HG02884 (cell line): Measurements from ENCODE around the gene YIF1A.
"Not testable (repeated sequence)": the region's sequence is repeated elsewhere in the genome, so short reads cannot be mapped to it uniquely, and the experiment has no call there.

Source experiments
- ATAC-seq: cut with Tn5 transposase; IDR thresholded peaks from one replicate; pipeline ENCODE4 v1.9.1; 2021; ENCODE audit warnings: mild to moderate bottlenecking, moderate library complexity; ENCODE audit not compliant: unreplicated experiment

The YIF1A gene

DNA sequence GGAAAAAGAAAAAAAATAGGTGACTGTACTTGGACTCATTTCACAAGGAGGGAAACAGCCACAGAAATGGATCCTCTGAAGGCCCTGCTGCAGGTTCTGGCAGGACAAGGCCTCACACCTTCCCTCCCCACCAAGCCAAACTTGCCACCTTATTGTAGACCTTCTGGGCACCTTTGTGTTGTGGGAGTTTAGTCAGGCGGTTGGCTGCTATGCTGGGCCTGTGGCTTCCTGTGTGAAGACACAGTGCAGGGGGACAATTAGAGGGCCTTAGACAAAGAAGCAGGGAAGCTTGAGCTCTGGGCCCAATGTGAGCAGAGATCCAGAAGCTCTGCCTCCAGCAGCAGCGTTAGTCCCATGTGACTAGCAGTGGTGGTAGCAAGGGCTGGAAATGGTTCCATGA, 16.3 kb downstream of the YIF1A start:
- no peak for ATAC-seq

DNA sequence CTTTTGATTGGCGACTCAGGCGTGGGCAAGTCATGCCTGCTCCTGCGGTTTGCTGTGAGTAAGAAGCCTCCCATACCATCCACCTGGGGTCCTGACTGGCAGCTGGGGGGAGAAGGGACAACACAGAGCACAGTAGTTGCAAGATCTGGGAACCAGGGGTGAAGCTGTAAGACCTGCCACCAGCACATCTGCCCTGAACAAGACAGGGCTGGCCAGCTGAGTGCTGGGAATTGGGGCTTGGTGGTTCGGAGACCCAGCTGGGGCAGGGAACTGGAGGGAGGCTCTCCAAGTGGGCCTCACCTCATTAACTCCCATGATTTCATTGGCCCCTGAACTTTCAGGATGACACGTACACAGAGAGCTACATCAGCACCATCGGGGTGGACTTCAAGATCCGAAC, 17.1 kb downstream of the YIF1A start:
- ATAC-seq, result no peak

DNA sequence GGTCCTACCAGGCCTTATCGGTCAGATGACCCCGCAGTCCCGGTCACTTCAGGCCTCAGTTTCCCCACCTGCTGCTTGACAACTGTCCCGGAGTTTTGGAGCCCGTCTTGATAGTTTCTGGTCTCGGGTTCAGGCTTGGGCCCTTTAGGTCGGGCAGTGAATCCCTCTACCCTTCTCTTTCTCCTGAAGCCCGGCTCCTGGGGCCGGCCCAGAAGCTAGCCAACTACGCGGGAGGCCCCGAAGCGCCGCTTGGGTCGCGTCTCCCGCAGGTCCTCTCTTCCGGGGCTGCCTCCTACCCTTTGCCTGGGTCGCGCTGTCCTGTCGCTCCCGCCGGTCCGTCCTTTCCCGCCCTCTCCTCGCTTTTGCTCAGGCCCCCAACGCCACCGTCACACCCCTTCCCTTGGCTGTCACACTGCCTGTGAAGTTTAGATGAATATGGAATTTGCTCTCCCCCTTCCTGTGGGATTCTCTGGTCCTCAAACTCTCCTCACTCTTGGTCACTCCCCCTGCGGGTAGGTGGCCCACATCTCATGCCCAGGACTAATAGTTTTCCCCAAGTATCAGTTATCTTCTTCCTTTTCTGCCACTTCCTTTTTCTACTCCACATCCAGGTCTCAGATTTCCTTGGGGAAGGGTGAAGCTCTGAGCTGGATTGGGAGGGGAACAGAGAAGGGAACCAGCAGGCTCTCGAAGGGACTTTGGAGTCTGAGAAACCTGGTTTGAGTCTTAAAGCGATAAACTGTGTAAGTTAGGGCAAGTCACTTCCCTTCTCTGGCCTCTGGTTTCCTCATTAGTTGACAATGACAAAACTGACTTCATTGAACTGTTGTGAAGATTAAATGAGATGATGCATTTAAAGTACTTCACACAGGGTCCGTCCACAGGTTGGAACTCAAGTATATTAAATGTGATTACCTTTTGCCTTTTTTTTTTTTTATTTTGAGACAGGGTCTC, 19.7 kb downstream of the YIF1A start:
- no peak for ATAC-seq

DNA sequence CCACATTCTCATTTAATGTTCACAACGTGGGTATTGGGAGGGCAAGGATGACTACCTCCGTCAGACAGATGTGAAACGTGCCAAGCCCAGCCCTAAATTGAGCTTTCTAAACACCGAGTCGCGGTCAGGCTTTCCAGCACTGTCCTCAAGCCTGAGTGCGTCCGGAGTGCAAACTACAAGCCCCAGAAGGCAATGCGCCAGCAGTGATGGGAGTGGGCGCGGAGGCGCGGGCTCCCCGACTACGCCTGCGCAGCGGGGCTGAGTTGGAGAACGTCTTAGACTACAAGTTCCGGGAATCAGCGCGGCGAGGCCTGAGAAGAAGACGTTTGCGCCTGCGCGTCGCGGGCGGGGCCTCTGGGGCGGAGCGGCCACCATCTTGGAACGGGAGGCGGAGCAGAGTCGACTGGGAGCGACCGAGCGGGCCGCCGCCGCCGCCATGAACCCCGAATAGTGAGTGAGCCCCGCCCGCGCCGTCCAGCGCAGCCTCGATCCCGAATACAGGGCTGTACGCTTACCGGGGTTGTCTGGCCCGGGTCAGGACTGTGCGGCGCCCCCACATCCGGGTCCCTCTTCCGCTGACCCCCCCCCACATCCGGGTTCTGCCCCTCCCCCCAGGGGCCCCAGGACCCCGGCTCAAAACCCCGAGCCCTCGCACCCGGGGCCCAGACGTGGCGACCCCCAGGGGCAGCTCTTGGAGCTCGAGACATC, 20.5 kb downstream of the YIF1A start, which contains the start of gene RAB1B:
Gene RAB1B, plus strand, starts transcription at position 396 of the 708 bp plus-strand sequence. Its CDS starts 41 bp downstream, at position 437.
- ATAC-seq, result peak; percentile 65

DNA sequence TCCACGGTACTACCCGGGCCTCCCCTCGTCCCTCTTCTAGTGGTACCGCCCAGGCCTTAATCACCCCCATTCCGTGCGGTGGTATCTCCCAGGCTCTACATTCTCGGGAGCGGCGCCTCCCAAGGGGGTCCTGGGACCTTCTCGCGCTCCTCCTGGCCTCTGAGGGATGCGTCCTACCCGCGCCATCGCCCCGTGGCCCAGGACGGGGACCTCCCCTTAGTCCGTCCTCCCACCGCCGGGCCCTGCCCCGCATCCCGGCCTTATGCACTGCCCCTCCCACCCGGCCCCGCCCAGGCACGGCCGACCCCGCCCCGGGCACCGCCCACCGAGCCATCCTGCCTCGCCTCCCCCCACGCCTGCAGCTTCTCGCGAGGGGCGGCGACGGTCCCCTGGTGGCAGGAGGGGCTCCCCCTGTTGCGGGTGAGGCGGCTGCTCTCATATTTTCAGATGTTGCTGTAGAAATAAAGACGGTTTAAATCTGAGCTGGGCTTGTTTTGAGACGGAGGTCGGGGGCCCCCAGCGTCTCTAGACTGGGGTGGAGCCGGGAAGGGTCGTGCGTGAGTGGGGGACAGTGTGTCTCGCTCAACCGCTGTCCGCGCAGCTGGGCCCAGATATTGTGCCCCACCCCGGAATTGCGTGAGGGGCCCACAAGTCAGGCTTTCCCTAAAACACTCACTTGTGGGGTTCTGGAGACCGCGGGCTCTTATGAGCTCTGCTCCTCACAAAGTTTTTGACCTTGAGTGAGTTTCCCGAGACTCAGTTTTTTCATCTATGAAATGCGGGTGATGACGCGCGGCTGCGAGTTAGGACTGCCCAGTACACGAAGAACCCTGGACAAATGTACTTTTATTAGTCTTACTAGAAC, 21.3 kb downstream of the YIF1A start:
- peak; percentile 37 for ATAC-seq

DNA sequence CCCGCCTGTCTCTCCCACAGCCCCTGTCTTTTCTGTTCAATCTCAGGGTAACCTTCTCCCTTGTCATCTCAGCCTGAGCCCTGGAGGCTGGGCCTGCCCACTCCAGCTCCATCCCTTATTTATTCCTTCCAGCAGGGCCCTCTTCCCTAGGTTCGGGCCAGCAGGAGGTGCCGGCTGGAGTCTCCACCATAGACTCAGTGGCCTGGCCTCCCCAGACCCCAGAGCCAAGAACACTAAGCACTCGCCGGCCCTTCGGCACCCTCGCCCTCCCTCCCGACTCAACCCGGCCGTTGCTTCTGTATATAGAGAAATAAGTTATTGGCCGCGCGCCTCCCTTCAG, 21.9 kb downstream of the YIF1A start:
- ATAC-seq, result no peak

DNA sequence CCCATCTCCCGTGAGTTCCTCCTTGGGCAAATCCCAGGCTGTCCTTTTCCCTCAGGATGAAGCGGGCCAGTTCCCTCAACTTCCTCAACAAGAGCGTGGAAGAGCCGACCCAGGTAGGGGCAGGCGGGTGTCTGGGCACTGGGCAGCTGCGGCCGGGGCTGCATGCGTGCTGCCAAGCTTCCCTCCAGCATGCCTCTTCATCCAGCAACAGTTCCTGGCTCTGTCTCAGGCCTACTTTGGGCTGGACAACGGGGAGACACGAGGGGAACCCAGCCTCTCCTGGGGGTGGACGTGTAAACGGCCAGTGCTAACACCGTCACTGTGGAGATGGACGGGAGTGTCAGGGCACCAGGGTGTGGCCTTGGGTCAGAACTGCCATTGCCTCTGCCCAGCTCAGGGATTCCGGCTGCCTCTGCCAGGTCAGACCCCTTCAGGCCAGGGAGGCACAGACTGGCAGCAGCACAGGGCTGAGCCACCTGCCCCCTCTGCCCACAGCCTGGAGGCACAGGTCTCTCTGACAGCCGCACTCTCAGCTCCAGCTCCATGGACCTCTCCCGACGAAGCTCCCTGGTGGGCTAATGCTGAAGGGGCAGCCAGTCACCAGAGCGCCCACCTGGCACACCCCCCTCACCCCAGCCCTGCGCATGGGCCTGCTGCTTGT, 22.4 kb downstream of the YIF1A start:
- no peak for ATAC-seq

DNA sequence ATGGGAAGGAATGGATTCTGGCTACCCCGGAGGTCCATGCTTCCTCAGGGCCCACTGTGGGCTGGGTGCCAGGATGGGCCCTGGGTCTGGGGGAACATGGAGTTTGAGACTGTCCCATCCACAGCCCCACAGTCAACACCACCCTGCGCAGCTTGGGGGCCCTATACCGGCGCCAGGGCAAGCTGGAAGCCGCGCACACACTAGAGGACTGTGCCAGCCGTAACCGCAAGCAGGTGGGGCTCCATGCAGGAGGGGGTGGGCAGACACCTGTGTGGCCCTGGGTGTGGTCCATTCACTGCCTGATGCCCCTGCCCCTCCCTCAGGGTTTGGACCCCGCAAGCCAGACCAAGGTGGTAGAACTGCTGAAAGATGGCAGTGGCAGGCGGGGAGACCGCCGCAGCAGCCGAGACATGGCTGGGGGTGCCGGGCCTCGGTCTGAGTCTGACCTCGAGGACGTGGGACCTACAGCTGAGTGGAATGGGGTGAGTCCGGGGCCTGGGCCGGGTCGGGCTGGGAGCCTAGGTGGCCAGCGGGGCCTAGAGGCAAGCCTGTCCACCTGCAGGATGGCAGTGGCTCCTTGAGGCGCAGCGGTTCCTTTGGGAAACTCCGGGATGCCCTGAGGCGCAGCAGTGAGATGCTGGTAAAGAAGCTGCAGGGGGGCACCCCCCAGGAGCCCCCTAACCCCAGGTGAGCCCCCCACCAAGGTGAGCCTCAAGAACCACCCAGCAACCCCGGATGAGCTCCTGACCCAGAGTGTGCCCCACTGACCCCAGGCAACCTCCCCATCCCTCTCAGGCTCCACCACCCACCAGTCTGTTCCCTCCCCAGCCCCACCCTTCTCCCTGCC, 23.2 kb downstream of the YIF1A start:
- no peak for ATAC-seq

DNA sequence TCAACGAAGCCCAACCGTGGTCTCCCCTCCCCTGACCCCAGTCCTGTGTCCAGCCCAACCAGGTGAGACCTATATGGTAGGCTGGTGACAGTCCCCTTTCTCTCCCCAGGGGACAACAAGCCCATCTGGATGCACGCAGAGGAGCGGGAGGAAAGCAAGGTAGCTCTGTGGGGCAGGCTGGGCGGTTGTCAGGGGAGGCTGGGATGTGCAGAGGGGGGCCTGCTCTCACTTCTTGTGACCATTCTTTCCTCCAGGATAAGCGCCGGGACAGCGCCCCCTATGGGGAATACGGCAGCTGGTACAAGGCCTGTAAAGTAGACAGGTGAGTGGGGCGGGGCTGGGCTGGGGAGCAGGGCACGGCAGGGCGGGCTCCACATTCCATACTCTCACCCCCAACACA, 24.0 kb downstream of the YIF1A start:
- no peak for ATAC-seq

DNA sequence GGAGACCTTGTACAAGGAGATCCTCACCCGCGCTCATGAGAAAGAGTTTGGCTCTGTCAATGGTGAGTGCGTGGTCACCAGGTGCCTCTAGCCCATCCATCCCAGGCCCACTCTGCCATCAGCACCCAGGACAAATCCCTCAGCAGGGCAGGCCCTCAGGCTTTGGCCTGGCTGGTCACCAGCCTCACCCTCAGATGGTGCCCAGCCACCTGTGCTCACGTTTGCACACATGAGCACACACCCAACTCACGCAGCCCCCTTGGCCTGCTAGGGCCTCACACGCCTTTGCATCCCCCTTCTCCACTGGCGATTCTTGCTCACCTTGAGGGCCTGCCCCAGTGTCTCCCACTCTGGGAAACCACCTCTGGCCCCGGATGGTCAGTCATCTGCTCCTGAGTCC, 24.6 kb downstream of the YIF1A start:
- no peak for ATAC-seq

DNA sequence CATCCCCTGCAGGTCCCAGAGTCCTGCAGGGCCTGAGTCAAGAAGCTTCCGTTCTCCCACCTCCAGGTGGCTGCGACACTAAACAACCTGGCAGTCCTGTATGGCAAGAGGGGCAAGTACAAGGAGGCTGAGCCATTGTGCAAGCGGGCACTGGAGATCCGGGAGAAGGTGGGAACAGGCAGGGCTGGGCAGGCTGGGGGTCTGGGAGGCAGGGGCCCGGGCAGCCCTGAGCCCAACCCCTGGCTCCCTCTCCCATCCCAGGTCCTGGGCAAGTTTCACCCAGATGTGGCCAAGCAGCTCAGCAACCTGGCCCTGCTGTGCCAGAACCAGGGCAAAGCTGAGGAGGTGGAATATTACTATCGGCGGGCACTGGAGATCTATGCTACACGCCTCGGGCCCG, 25.2 kb downstream of the YIF1A start:
- no peak for ATAC-seq

DNA sequence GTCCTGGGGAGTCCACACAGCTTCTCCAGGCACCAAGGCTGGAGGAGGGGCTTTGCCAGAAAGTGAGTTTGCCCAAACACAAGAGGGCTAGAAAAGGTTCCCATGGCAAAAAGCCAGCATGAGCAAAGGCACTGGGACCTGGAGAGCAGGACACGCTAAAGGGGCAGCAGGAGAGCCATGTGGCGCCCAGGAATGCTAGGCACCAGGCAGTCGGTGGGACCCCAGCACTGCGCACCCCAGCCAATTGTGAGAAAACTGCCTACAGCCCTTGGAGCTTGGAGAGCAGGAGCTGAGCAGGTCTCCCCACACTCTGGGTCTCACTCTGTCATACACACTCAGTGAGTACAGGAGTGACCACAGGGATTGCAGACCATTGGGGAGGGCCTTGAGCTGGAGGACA, 25.7 kb downstream of the YIF1A start:
- no peak for ATAC-seq

DNA sequence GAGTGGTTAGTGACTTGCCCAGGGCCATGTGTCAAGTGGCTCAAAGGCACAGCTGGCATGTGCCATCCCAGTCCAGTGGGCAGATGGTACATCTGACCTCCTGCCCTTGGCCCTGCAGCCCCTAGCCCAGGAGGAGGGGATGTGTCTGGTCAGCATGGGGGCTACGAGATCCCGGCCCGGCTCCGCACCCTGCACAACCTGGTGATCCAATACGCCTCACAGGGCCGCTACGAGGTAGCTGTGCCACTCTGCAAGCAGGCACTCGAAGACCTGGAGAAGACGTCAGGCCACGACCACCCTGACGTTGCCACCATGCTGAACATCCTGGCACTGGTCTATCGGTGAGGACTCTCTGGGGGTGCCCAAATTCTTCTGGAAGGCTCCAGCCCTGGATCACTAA, 26.2 kb downstream of the YIF1A start:
- ATAC-seq, result no peak

DNA sequence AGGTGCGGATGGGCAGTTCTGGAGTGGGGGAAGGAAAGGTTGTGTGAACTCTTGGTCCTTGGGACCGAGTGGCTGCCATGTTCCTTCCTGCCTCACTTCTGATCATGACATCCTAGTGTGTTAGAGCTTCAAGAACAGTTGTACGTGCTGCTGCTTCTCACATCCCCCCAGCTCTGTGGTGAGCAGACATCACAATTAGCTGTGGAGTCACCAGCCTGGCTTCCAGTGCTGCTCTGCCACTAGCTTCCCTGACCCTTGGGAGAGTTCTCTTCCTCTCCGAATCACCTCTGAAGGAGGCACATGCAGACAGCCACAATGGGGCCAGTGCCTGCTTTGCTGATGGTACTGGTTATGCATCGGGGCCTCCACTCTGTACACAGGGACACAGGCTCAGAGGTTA, 26.8 kb downstream of the YIF1A start:
- no peak for ATAC-seq

DNA sequence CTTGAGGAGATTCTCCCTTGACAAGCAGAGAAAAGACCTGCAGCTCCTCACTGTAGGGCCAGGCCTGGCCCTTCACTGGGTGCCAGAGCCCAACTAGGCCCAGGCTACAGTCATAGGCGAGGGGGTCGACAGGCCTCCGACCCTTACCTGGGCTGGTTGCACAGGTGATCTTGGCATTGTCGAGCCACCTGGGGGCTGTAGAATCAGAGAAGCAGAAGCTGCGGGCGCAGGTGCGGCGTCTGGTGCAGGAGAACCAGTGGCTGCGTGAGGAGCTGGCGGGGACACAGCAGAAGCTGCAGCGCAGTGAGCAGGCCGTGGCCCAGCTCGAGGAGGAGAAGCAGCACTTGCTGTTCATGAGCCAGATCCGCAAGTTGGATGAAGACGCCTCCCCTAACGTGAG, 27.4 kb downstream of the YIF1A start:
- ATAC-seq, result no peak

DNA sequence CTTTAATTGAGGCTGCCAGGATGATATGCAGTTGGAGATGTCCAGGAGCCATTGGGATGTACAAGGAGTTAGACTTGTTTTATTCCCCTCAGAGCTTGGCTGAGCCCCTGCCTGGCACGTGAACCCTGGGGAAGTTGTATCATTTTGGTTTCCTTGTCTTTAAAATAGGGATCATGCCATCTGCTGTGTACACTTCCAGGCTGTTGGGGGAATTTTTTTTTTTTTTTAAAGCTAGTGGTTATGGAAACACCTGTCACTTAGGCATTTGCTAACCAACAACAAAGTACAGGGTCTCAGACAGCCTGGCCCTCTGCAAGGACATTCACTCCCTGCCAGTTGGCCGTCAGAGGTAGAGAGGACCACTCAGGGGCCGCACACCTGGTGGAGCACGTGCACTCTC, 29.0 kb downstream of the YIF1A start:
- no peak for ATAC-seq

DNA sequence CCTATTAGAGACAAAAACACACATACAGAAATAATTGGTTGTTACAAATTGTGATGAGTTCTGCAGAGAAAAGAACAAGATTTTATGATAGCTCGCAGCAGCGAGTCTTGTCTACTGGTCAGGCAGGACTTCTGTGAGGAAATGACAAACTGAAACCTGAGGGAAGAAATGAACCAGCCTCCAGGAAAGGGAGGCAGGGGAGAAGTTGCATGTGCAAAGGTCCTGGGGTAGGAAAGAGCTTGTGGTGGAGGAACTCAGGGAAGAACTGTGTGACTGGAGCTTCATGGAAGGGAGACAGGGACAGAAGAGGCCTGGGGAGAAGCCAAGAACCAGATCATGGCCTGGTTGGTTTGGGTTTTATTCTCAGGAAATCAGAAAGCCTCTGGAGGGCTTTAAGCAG, 29.7 kb downstream of the YIF1A start:
- no peak for ATAC-seq

DNA sequence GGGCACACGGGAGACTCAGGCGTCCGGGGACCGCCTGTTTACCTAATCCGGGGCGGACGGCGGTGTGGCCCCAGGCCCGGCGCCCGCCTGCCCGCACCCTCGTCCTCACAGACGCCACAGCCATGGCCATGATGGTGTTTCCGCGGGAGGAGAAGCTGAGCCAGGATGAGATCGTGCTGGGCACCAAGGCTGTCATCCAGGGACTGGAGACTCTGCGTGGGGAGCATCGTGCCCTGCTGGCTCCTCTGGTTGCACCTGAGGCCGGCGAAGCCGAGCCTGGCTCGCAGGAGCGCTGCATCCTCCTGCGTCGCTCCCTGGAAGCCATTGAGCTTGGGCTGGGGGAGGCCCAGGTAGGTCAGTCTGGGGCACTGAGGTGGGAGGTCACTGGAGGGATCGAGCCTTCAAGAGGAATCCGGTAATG, 30.5 kb downstream of the YIF1A start:
- no peak for ATAC-seq

DNA sequence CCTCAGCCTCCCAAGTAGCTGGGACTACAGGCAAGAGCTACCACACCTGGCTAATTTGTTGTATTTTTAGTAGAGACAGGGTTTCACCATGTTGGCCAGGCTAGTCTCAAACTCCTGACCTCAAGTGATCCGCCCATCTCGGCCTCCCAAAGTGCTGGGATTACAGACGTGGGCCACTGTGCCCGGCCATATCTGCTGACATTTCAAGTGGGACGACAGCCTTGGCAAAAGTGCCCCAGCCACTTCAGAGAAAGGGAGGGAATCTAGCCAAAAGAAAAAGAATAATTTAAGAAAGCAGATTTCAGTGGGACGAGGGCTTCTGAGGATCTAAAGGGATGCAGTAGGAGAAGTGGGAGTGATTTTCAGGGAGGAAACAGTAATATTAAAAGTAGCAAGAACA, 35.9 kb downstream of the YIF1A start:
- ATAC-seq, result not testable (repeated sequence)

DNA sequence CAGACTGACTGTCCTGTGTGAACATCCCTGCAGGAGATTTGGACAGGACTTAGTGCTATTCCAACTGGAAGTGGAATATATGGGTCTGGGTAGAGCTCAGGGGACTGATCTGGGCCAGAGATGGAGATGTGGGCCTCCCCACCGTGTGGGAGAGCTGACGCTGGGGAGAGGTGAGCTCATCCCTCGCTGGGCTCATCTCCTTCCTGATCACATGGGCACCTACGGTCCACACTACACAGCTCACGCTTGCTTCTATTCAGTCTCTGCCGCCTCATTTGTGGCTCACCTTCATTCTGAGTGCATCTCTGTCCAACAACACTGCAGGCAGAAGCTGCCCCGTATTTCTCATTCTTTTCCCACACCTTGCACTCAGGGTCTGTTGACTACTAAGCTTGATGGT, 37.1 kb downstream of the YIF1A start:
- no peak for ATAC-seq
